ENCODE measurements around the gene SSH3. TPM values are rescaled to one million over a fixed set of nuclear protein-coding genes. Genes with fewer than 3 reads are reported as not detected.

The SSH3 gene
- total RNA-seq, 1 donor from 2014 or later = 7.1 TPM

DNA sequence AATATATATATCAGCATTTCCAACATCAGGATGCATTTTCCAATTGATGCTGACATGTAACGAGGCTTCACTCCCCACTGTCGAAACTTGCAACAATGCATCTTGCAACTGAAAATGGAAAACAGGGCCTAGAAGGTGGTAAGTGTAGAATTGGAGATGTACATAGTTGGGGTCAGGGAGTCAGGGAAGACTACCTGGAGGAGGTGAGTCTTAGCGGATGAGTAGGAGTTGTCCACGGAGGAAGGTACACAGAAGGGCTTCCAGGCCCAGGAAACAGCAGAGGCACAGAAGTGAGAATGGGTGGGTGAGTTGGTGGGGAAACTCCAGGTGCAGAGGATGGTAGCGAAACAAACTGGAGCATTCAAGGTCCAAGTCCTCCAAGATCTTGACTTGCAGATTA is 39.1 kb upstream of the SSH3 start:
- Mint-ChIP-seq H3K27me3 (no peaks in the 10 kb centered on the region), H3K4me3 (peak overlapping the region; percentile 67), H3K36me3 (ENCODE audit: low read depth) (peaks cover 22% of the 10 kb centered on the region), H3K27ac (peak overlapping the region; percentile 87), H3K9me3 (no peaks in the 10 kb centered on the region), H3K4me1 (peaks cover 52% of the 10 kb centered on the region)
- intact Hi-C loops (cut with micrococcal nuclease) = loop anchor here (1.0 to 10.0 kb wide), 2 partner anchors 24 to 1609 kb away; no protein-coding TSS in a partner anchor
- no peak for DNase-seq

DNA sequence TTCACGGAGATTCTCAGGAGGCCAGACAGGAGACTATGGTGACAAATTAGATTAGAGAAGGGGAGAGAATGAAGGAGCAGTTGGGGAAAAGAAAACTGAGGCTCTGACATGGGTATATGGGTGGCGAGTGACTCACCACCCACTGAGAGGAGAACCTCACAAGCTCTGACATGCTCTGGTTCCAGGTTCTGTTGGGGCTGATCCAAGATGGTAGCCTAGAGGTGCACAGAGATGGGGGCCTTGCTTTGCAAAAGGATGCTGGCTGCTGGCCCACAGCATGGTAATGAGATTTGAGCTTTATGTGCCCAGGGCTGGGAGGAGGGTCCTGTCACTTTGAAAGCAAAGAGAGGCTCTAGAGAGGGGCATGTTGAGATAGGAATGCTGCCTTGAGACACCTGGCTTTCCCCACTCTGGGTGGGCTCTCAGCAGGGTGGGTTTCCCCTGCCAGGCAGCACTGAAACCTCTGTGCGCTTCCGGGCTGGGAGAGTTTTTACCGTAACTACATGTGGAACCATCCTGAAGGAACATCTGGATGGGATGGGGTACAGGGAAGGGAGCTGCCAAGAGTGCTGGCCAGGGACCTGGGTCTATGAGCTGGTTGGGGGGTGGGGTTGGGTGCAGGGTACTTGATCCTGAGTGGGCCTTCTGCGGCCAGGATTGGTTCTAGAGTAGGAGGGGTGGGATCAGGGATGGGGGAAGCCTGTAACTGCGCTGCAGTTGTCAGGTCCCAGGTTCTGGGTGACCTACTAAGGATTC is 38.3 kb upstream of the SSH3 start:
- H3K9me3 Mint-ChIP-seq = no peaks in the 10 kb centered on the region
- peak overlapping the region; percentile 79 for H3K4me3 Mint-ChIP-seq
- peaks cover 28% of the 10 kb centered on the region for H3K36me3 Mint-ChIP-seq (ENCODE audit: low read depth)
- peak overlapping the region; percentile 87 for H3K27ac Mint-ChIP-seq
- peaks cover 56% of the 10 kb centered on the region for H3K4me1 Mint-ChIP-seq
- intact Hi-C loops (cut with micrococcal nuclease) = loop anchor here (1.0 to 10.0 kb wide), 4 partner anchors 23 to 1610 kb away; partner anchors contain the start of genes AIP, PPP1CA and TBC1D10C
- DNase-seq = peak; percentile 67
- no peaks in the 10 kb centered on the region for H3K27me3 Mint-ChIP-seq

DNA sequence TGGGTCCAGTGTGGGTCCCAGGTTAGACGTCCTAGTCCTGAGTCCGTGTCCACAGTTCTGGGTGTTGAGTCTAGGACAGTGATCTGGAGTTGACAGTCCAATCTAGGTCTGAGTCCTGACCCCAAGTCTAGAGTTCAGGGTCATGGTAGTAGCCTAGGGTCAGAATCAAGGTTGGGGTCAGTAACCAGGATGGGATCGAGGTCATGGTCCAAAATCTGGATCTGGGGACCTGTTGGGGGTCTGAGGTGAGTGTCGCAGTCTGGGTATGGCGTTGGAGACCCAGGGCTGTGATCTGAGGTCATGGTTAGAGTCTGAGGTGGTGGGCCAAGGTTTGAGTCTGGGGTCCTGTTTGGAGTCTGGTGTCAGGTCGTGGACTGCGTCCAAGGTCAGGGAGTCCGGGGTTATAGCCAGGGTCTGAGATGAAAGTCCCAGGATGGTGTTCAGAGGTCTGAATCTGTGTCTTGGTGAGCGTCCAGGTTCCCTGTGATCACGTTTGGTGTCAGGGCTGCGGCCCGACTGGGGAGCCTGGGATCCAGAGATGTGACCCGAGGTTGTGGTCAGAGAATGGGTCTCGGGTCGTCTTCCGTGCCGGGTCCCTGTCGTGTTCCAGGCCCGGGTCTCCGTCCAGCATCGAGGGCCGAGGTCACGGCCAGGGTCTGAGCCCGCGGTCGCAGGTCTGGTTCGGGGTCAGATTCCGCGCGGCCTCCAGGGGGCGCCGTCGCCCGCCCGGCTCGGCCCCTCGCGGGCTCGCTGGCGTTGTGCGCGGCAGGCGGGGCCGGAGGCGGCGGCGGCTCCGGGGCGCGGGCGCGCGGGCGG is 37.5 kb upstream of the SSH3 start:
- peak overlapping the region; percentile 79 for H3K4me3 Mint-ChIP-seq
- H3K27ac Mint-ChIP-seq = peak overlapping the region; percentile 86
- intact Hi-C loops (cut with micrococcal nuclease) = loop anchor here (1.0 to 10.0 kb wide), 4 partner anchors 51 to 1611 kb away; partner anchors contain the start of genes AIP, PPP1CA and TBC1D10C
- H3K27me3 Mint-ChIP-seq = no peaks in the 10 kb centered on the region
- peak; percentile 95 for DNase-seq
- peaks cover 36% of the 10 kb centered on the region for H3K36me3 Mint-ChIP-seq (ENCODE audit: low read depth)
- H3K9me3 Mint-ChIP-seq = no peaks in the 10 kb centered on the region
- H3K4me1 Mint-ChIP-seq = peaks cover 64% of the 10 kb centered on the region

DNA sequence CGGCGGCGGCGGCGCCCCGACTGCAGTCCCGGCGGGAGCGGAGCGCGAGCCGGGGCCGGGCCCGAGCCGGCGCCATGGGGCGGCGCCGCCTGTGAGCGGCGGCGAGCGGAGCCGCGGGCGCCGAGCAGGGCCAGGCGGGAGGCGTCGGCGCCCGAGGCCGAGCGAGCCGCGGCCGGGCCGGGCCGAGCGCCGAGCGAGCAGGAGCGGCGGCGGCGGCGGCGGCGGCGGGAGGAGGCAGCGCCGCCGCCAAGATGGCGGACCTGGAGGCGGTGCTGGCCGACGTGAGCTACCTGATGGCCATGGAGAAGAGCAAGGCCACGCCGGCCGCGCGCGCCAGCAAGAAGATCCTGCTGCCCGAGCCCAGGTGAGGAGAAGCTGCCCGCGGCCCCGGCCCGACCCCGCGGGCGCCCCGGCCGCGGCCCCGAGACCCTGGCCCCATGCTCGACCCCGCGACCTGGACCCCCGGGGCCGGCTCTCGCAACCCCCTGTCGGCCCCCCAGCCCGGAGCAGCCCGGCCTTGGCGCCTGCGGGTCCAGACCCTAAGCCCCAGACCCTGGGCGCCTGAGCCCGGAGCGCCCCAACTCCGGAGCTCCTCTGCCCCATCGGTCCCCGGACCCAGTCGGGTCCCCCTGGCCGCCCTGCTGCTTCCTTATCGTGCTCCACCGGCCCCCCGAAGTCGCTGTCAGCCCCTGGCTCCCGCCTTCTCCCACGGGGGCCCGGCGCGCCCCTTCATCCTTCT is 36.7 kb upstream of the SSH3 start, which contains the start of gene GRK2:
GRK2 (plus strand) TSS at position 25 of the 739 bp plus-strand sequence; CDS start at position 252, 227 bp downstream.
- Mint-ChIP-seq H3K36me3 (ENCODE audit: low read depth) (peaks cover 44% of the 10 kb centered on the region), H3K9me3 (no peaks in the 10 kb centered on the region), H3K4me3 (peak within 1 kb of the TSS; percentile 97), H3K27me3 (no peaks in the 10 kb centered on the region), H3K27ac (peak within 1 kb of the TSS; percentile 94), H3K4me1 (peaks cover 67% of the 10 kb centered on the region)
- intact Hi-C loops (cut with micrococcal nuclease) = loop anchor here (1.0 to 10.0 kb wide), 4 partner anchors 51 to 1612 kb away; partner anchors contain the start of genes AIP, PPP1CA and TBC1D10C
- peak; percentile 83 for DNase-seq

DNA sequence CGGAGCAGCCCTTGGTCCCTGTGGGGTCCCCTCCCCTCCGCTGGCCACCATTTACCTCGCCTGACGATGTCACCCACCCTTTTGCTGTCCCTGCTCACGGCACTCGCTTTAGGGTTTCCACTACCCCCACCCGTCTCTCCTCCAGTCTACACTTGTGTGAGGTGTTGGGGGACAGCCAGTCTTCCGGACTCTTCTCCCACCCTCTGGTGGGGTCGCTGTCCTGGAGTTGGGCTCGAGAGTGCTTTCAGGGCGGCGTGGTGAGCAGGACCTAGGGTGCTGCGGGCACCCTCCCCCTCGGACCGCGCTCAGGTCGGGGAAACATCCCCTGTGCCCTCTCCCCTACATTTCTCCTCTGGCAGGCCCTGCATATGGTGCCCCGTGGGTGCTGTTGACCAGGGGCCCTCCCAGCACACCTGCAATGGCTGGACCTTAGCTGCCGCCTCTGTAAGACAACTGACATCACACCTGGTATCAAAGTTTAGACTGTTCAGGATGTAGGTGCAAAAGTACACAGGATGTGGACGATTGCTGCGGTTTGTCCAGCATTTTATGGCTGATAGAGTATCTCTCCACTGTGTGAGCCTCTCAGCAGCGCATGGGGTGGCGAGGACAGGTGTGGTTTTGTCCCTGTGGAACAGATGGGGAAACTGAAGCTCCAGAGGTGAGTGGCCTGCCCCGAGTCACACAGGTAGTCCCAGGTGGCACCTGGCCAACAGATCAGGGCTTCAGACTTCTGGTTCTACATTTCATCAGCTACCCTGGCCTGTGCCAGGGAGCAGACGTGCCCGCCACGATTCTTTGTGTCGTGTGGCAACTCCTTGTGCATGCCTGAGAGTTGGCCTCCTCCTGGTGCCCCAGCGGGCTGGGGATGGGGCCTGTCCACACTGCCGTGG is 35.9 kb upstream of the SSH3 start:
- intact Hi-C loops (cut with micrococcal nuclease) = loop anchor here (1.0 to 10.0 kb wide), 4 partner anchors 10 to 1613 kb away; partner anchors contain the start of genes AIP, PPP1CA and TBC1D10C
- no peaks in the 10 kb centered on the region for H3K9me3 Mint-ChIP-seq
- peaks cover 71% of the 10 kb centered on the region for H3K4me1 Mint-ChIP-seq
- peak overlapping the region; percentile 97 for H3K4me3 Mint-ChIP-seq
- H3K27ac Mint-ChIP-seq = peak overlapping the region; percentile 94
- H3K36me3 Mint-ChIP-seq (ENCODE audit: low read depth) = peaks cover 49% of the 10 kb centered on the region
- H3K27me3 Mint-ChIP-seq = no peaks in the 10 kb centered on the region
- peak; percentile 80 for DNase-seq

DNA sequence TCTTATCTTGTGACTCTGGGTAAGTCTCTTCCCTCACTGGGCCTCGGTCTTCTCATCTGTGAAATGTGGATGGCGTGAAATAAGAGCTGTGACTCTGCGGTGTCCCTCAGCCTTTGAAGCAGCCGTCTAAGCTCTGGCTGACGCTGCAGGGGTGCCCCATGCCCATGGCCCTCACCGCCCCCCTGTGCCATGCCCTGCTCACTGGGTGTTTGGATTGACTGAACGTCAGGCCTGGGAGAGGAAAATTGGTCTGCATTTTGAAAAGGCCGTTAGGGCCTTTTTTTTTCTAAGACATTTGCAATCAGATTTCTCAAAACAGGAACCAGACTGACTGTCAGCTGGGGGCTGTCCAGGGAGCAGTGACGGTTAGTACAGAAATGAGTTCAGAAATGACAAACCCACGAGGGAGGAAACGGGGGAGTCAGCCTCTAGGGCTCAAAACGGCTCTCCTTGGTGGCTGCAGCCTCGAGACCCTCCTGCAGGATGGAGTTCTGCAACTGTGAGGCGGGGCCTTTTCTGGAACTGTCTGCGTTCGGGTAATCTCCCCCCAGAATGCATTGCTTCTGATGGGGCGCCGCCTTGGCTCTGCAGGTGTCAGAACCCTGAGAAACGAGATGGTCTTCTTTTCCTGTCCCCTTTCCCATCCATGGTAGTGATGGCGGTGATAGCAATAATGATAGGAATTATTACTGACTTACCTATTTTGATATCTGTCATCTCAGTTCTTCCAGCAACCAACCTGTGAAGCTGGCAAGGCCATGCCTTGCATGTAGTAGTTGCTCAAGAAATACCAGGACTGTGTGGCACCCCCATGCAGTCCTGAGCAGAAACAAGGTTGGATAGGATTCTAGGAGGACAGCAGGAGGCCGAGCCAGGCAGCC is 35.0 kb upstream of the SSH3 start:
- peak; percentile 90 for DNase-seq
- Mint-ChIP-seq H3K4me3 (peak overlapping the region; percentile 97), H3K27me3 (no peaks in the 10 kb centered on the region), H3K36me3 (ENCODE audit: low read depth) (peaks cover 52% of the 10 kb centered on the region), H3K9me3 (no peaks in the 10 kb centered on the region), H3K4me1 (peaks cover 69% of the 10 kb centered on the region), H3K27ac (peak overlapping the region; percentile 94)
- intact Hi-C loops (cut with micrococcal nuclease) = loop anchor here (1.0 to 10.0 kb wide), 4 partner anchors 9 to 1614 kb away; partner anchors contain the start of genes AIP, PPP1CA and TBC1D10C

DNA sequence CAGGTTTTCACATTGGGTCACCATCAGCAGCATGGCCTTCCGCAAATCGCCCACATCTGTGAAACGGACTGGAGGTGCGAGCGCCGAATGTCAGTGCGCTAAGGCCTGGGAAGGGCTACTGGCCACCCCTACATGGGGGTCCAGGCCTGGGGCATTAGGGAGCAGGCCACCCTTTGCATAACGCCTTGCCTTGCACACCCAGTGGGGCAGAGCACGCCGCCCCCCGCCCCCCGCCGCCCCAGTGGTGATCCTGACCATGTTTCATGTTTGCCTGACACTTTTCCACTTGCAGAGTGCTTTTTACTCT is 34.4 kb upstream of the SSH3 start:
- Mint-ChIP-seq H3K36me3 (ENCODE audit: low read depth) (peaks cover 52% of the 10 kb centered on the region), H3K4me1 (peaks cover 68% of the 10 kb centered on the region), H3K9me3 (no peaks in the 10 kb centered on the region), H3K27ac (peak overlapping the region; percentile 97), H3K4me3 (peak overlapping the region; percentile 97), H3K27me3 (no peaks in the 10 kb centered on the region)
- no peak for DNase-seq
- intact Hi-C loops (cut with micrococcal nuclease) = loop anchor here (1.0 to 10.0 kb wide), 4 partner anchors 8 to 1614 kb away; partner anchors contain the start of genes AIP, PPP1CA and TBC1D10C

DNA sequence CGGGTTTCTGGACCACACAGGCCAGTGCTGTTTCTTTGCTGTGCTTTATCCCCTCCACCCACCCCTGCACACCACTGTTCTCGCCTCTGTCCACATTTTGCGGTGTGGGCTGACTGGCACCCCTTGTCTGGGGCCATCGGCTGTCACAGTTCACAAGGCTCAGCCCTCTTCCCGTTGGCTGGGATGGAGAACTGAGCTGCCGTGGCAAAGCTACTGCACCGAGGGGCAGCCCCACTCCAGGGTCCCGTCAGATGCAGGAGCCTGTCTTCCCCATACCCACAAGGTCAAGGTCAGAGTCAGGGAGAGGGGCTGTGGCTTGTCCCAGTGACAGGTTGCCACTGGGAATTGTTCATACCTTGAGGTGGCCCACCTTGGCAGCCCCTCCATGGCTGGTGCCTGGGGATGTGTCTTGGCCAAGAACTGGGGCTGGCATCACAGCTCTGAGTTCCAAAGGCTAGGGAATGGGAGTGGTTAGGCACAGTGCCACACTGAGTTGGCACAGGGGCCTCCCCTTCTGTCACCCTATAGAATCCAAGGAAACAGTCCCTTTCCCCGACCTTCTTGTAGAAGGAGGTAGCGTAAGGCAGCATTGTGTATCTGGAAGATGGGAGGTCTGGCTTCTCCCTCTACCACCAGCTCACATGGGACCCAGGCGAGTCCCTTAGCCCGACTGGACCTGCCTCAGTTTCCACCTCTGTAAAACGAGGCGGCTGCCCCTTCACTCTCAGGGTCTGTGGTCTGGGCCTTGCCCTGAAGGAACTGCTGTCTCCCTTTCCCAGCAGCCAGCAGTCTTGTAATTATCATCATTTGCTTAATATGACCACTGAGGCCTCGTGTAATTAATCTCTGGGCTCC is 33.7 kb upstream of the SSH3 start:
- Mint-ChIP-seq H3K27ac (peak overlapping the region; percentile 97), H3K4me1 (peaks cover 63% of the 10 kb centered on the region), H3K36me3 (ENCODE audit: low read depth) (peaks cover 55% of the 10 kb centered on the region), H3K9me3 (no peaks in the 10 kb centered on the region), H3K4me3 (peak overlapping the region; percentile 97), H3K27me3 (no peaks in the 10 kb centered on the region)
- peak; percentile 63 for DNase-seq
- intact Hi-C loops (cut with micrococcal nuclease) = loop anchor here (5.0 to 10.0 kb wide), 4 partner anchors 133 to 1615 kb away; partner anchors contain the start of genes AIP, NDUFS8, PPP1CA and TBC1D10C

DNA sequence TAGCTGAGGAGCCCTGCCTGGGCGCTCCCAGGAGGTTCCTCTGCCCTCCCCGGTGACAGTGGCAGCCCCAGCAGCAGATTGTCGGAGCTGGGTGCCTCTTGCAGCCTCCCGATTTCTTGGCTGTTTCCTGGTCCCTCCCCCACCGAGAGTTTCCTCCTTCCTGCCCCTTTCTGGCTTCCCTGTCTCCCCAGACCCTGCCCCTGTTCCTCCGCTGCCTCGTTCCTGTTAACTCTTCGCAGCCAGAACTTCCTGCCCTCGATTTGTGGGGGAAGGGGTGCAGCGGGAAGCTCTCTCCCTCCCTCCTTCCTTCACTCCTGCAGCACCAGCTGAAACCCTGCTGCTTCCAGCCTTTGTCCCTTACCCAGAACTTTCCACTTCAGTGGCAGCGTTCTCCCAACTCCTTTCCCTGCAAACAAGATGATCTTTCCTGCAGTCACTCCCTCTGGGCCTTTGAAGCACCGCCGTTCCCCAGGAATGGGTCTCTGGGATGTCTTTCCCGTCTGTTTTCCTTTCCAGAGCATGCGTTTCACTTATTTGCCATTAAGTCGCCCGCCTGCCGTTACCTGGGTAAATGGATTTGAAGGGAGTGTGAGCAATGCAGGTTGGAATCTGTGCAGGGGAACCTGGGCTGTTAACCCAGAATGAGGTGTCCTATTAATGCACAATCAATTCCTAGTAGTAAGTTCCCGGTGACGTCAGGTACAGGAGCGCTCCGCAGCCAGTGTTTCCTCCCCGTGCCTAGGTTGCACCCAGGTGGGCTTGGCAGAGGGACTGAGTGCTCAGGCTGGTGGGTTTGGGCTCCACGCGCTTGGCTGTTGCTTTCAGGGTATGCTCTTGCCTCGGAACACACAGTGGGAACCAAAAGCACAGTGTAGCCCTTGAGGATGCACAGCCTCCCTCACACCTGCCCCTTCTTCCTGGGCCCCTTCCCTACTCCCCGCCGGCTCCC is 32.8 kb upstream of the SSH3 start:
- DNase-seq = peak; percentile 78
- Mint-ChIP-seq H3K9me3 (no peaks in the 10 kb centered on the region), H3K36me3 (ENCODE audit: low read depth) (peaks cover 59% of the 10 kb centered on the region)

DNA sequence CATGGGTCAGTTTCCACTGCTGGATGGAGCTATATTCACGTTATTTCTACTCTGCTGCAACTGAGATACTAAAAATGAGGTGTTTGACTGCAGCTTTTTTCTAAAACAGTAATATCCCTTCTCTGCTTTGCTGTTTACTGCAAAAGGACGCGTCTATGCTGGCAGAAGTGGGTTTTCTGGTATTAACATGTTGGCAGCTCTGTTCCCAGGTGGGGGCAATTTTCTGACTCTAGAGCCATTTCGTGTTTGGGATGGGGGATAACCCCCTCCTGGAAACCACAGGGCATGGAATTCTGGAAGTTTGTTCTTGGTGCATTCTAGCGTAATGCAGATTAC is 32.2 kb upstream of the SSH3 start:
- DNase-seq = no peak
- peaks cover 64% of the 10 kb centered on the region for H3K36me3 Mint-ChIP-seq (ENCODE audit: low read depth)
- peak overlapping the region; percentile 97 for H3K4me3 Mint-ChIP-seq
- H3K27ac Mint-ChIP-seq = peak overlapping the region; percentile 97
- intact Hi-C loops (cut with micrococcal nuclease) = loop anchor here (1.0 to 10.0 kb wide), 2 partner anchors 17 to 764 kb away; partner anchors contain the start of genes NDUFS8 and TCIRG1
- peaks cover 58% of the 10 kb centered on the region for H3K4me1 Mint-ChIP-seq
- no peaks in the 10 kb centered on the region for H3K9me3 Mint-ChIP-seq
- no peaks in the 10 kb centered on the region for H3K27me3 Mint-ChIP-seq

More for the DNA sequence above, 32.8 kb upstream of the SSH3 start:
- intact Hi-C loops (cut with micrococcal nuclease) = loop anchor here (1.0 to 10.0 kb wide), 2 partner anchors 18 to 764 kb away; partner anchors contain the start of genes NDUFS8 and TCIRG1
- Mint-ChIP-seq H3K27ac (peak overlapping the region; percentile 97), H3K4me1 (peaks cover 57% of the 10 kb centered on the region), H3K27me3 (no peaks in the 10 kb centered on the region), H3K4me3 (peak overlapping the region; percentile 97)

All from activated CD4-positive, alpha-beta T cell treated with anti-CD3 and anti-CD28 coated beads, Interleukin-2, amount 10 ng/mL, durations not matched to agents 24 days and 14 days (primary cell).